Activated naive CD4-positive, alpha-beta T cell treated with anti-CD3 and anti-CD28 coated beads, Interleukin-2, amount 50 U/mL, for 16 hours (primary cell): ENCODE results near the gene WDPCP.
"Not testable (repeated sequence)": the region's sequence is repeated elsewhere in the genome, so short reads cannot be mapped to it uniquely, and the experiment has no call there.

Experiments
- DNase-seq: peaks from one replicate; pipeline ENCODE4 v3.0.0-alpha.2; 2020

Gene WDPCP

DNA sequence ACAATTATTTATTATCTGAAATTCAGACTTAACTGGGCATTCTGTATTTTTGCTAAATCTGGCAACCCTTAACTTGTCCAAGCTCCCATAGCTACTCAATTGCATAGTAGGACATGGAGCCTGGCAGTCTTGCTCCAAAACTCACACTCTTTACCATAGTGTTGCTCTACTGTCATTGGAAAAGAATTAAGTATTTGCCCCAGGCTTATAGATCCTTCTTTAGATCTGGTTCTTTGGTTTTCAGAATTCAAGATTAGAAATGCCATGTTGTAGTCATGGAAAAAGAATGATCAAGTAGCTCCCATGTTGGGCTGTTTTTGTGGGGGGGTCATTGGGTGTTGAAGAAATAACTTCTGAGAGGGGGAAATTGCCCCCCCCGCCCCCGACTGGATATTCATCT is 240.9 kb downstream of the WDPCP start:
- DNase-seq: no peak

DNA sequence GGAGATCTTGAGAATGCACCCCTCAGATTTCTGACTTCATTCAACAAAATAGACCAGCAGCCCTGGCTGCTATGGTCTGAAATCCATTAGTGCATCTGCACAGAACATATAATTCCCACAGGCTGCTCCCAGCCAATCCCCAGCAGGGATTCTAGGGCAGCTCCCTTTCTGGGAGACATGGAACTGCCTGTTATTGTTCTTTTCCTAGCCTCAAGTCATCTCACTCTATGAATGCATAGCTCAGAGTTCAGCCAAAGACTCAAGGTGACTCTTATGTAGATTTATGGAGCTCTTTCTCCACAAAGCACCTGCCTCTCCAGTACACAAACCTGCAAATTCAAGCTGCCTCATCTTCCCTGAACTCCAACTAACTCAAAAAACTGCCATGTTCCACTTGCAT is 241.9 kb downstream of the WDPCP start:
- no peak for DNase-seq

DNA sequence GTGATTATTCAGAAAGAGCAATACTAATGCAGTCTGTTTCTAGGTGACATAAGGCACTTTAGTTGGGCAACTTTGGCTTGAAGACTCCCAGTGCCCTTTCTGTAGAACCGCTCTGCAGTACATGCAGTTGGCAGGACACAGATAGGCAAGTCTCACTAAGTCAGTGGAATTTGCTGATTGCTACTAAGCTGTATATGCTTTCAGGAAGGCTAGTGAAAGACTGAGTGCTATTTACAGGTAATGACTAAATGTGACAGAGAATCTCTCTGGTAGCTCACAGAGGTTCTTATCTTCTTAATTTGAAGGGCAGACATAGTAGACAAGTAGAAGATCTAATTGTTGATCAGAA is 243.0 kb downstream of the WDPCP start:
- no peak for DNase-seq

DNA sequence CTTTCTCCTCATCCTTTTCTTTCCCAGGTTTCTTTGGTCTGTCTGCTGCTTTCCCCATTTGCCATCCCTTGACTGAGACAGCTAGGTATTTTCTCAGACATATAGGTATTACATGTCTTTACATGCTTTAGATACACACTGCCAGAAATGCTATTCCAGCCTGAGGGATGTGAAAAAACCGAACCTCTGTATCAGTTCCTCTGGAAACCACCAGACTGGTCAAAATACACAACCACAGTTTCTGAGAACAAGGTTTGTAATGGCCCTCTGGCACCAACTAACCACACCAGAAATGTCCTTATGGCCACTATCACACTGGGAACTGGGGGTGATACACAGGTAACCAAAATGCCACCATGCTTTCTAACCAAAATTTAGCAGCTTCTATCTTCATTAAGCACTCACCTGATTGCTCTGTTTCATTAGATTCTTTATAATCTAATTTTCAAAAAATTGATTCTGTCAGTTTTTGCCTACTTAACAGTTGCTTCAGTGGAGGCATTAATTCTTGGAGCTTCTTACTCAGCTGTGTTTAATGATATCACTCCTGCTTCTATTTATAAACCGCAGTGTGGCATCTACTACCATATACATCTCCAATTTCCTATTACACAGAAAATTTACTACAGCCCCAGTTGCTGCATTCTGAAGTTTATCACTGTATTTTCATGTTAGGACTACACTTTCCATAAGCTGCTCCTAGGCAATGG is 243.5 kb downstream of the WDPCP start:
- DNase-seq: no peak

DNA sequence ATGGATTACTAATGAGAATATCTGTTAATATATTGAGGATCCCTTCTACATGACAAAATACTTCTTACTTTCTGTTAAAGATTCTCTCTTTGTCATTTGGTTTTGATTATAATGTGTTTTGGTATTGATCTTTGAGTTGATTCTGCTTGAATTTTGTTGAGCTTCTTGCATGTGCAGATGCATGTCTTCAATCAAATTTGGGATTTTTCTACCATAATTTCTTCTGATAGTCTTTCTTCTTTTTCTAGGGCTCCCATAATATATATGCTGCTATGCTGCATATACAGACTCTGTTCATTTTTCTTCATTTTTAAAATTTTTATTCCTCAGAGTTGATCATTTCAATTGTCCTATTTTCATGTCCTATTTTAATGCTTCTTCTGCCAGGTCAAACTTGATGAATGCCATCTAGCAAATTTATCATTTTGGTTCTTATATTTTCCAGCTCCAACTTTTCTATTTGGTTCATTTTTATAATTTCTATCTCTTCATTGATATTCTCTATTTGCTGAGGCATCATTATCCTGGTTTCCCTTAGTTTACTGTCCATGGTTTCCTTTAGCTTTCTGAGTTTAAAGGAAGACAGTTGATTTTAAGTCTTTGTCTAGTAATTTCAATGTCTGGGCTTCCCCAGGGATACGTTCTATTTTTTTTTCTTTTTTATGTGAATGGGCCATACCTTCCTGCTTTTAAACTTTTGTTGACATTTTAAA is 244.7 kb downstream of the WDPCP start:
- no peak for DNase-seq

DNA sequence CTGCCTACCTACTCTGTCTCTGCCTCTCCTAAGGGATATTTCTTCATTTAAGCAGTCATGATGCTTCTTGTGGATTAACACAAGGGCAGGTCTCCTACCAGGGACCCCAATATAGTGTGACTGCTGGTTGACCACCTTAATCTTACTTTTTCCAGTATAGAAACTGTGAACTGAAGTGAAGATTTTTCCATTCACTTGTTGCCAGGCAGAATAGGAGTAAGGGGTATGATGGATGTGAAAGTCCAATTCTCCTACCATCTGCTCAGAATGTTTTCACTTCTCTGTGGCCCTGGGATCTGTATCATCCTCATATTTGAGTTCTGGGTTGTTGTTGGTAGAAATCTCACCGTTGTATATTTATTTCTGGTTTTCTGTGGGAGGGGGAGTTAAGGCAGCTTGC is 247.8 kb downstream of the WDPCP start:
- DNase-seq: no peak

DNA sequence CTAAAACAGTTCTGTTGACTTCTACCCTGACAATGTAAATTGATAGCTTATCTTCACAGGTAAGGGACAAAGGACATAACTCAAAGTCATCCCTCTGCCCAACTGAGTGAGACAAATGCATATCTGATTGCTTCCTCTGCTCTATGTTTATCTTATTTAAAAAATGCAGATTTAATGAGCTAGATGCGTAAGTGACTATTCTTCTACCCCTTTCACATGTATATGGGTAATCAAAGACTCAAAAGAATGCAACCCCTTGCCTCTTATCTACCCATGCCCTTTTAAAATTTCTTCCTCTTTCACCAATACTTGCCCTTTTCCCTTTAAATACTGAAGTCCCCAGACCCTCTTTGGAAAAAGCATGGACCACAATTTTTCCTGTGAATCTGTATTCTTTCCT is 253.4 kb downstream of the WDPCP start:
- no peak for DNase-seq

DNA sequence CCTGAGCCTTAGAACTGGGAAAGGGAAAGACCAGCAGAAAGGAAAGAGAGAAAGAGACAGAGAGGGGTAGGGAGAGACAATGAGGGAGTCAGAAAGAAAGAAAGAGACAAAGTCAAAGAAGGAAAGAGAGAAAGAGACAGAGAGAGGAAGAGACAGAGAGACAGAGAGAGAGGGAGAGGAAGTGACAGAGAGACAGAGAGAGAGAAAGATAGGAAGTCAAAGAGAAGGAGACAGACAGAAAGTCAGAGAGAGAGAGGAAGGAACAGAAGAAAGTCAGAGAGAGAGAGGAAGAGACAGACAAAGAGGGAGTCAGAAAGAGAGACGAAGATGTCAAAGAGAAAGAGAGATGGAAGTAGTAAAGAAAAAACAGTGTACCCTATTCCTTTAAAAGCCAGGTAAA is 261.8 kb downstream of the WDPCP start:
- DNase-seq: no peak

- DNase-seq: not testable (repeated sequence)
Measured at GRCh38 chr2:63323662-63324061, 264.6 kb downstream of the WDPCP start.

DNA sequence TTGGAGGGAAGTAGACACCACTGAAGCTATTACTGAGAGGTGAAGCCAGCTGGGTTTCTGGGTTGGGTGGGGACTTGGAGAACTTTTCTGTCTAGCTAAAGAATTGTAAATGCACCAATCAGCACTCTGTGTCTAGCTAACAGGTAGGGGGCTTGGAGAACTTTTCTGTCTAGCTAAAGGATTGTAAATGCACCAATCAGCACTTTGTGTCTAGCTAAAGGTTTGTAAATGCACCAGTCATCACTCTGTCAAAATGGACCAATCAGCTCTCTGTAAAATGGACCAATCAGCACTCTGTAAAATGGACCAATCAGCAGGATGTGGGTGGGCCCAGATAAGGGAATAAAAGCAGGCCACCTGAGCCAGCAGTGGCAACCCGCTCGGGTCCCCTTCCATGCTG is 266.3 kb downstream of the WDPCP start:
- not testable (repeated sequence) for DNase-seq

DNA sequence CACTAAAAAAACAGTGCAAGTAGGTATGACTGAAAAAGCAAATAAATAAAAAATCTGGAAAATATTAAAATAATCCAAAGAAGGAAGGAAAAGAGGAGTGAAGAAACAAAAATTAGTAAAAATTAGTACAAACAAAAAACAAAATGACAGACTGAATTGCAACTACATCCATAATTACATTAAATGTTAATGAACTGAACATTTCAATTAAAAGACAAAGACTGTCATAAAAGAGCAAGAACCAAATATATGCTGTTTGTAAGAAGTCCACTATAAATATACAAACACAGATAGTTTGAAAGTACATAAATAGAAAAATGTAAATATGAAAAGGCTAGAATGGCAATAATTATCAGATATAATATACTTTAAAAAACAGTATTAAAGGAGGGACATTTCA is 267.6 kb downstream of the WDPCP start:
- DNase-seq: no peak

DNA sequence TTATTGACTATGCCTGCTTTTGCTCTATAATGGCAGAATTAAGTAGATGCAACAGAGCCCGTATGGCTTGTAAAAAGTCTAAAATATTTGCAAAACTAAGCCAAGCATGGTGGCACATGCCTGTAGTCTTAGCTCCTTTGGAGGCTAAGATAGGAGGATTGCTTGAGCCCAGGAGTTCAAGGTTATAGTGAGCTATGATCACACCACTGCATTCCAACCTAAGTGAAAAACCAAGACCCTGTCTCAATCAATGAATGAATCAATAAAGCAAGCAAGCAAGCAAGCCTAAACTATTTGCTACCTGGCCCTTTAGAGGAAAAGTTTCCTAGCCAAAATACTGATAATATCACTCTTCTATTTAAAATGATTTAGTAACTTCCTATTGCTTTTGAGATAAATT is 277.7 kb downstream of the WDPCP start:
- DNase-seq: no peak

GRCh38 chr2:63301481-63301880 is 286.8 kb downstream of the WDPCP start:
- no peak for DNase-seq

- DNase-seq: no peak
Measured at GRCh38 chr2:63300835-63301234, 287.4 kb downstream of the WDPCP start.

DNA sequence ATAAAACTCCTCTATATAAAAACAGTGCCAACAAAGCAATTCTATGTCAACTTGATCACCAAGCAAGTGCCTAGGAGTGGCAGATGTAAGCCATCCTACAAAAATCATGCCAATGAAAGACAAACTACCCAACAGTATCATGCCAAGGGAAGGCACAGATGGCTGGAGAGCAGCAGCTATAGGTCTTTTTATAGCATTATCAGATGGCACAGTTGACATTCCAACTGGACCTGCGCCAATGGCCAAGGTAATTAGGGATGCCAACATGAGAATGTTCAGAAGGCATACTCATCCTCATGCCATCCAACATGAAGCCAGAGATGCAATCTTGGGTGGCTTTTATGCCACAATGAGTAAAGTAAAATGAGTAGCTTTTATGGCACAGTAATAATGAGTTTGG is 300.3 kb downstream of the WDPCP start:
- no peak for DNase-seq

DNA sequence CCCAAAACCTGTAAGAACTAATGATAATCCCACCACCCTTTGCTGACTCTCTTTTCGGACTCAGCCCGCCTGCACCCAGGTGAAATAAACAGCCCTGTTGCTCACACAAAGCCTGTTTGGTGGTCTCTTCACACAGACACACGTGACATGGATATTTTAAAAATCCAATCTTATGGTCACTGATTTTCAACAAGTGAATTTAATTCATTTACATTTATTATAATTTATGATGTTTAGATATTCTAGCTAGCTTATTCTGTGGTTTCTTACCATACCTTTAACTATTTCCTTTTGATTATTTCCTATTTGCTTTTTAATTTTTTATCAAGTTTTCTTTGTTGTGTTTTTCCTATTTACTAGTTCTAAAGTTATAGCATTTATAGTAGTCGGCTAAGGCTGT is 301.8 kb downstream of the WDPCP start:
- not testable (repeated sequence) for DNase-seq

DNA sequence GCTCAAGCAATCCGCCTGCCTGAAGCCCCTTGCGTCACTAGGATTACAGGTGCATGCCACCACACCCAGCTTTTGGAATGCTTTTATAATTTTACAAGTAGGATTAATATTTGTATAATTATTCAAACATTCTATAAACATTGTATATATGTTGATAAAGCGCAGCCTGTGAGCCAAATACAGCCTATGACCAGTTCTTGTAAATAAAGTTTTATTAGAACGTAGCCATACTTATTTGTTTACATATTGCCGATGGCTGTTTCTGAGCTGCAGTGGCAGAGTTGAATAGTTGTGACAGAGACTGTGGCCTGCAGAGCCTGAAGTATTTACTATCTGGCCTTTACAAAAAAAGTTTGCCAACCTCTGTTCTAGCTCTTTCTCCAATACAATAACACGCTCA is 305.0 kb downstream of the WDPCP start:
- DNase-seq: no peak

DNA sequence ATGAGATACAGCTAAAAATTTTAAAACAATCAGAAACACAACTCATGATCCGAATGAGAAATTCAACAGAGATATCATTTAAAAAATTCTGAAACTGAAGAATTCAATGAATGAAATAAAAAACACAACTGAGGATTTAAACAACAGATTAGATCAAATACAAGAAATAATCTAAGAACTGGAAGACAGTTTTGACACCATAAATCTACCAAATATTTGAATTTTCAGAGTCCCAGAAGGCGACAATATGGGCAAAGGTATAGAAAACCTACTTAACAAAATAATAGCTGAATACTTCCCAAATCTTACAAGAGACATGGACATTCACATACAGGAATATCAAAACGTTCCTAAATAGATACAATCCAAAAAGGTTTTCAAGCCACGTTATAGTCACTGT is 315.7 kb downstream of the WDPCP start:
- no peak for DNase-seq

- no peak for DNase-seq
Measured at GRCh38 chr2:63270717-63271116, 317.6 kb downstream of the WDPCP start.

DNA sequence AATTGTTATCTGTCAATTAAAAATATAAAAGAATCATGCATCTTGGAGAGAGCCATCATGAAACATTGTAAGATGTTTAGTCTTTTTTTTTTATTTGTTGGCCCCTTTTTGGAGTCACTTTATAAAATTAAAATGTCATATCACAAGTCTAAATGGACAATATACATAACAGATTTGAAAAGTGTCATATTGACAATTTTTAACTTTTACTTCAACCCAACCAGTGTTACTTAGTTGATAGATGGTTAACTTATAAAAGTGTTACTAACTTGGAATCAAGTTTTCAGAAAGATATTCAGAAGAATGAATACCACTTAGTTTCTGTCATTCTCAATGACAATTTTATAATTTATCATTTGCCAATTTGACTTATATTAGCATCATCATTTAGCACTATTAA is 319.3 kb downstream of the WDPCP start:
- no peak for DNase-seq

GRCh38 chr2:63261137-63261621 is 327.1 kb downstream of the WDPCP start:
- no peak for DNase-seq

DNA sequence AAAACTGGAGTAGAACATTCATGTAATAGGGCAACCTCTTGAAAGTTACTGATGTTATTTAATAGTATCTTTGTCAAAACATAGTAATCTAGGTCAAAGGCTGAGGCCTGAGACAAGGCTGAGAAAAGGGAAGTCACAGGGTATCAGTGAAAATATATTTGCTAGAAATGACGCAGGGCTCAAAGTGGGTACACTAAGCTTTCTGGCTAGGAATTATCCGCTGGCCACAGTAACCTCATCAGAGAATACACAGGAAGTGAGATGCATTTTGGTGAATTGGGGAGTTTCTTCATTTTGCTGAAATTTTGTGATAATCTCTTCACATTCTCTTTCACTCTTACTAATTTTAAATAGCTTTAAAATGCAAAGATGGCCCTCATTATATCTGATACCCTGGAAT is 330.8 kb downstream of the WDPCP start:
- DNase-seq: no peak

GRCh38 chr2:63249161-63249560 is 339.1 kb downstream of the WDPCP start:
- no peak for DNase-seq

GRCh38 chr2:63242747-63243146 is 345.5 kb downstream of the WDPCP start:
- DNase-seq: no peak
